ENCODE measurements around the gene ACAT1. TPM values are rescaled to one million over a fixed set of nuclear protein-coding genes. Genes with fewer than 3 reads are reported as not detected.

ACAT1 gene
- total RNA-seq: 10 to 100 TPM; 42.5 to 68.2 TPM

DNA sequence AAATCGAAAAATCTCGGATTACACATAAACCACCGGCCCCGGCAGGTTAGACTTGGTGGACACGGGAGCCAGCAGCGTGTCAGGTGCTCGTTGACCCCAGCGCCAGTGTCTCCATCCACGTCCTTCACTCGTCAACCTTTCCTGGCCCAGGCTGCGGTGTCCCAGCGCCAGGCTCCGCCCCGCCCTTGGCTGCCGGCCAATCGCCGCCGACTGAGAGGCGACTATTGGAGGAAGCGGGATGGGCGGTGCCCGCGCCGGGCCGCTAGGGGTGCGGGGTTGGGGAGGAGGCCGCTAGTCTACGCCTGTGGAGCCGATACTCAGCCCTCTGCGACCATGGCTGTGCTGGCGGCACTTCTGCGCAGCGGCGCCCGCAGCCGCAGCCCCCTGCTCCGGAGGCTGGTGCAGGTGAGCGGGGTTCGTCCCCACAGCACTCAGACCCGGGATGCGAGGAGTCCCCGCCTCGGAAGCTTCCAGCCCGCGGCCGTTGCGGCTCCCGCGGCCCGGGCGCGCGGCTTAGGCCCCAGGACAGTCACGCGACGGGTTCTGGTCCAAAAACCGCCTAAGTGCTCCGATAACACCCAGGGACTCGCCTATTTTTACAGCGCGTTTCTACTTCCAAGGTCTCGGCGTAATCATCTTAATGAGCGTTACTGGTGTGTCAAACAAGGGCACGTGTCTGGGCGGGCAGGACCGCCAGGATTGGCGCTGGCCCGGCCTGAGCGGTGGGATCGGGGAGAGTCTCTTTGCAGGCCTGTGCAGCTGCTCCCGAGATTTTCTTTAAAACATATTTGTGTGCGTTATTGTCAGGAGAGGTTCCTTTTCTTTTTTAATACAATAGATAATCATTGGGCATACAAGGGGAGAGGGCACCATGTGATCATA, at the start of gene ACAT1:
Gene ACAT1 (plus strand): TSS at position 294 of the 882 bp plus-strand sequence. CDS start 40 bp downstream, at position 334.
- H3K4me3 ChIP-seq: peak within 1 kb of the TSS; percentile 64 to 72
- WGBS, 2 donors: 0 to 1% methylated on average over 25 to 73 of the region's 73 CpGs
- H3K4me1 ChIP-seq: peaks cover 47% of the 10 kb centered on the region
- no peaks in the 10 kb centered on the region for H3K9me3 ChIP-seq
- DNase-seq (peak; percentile 97 to 99 (median 98)), ATAC-seq (peak; percentile 93)
- H3K27ac ChIP-seq: peak within 1 kb of the TSS; percentile 92 to 98 (median 96)
- intact Hi-C loops (cut with DNase I): no loop called here
- no peaks in the 10 kb centered on the region for H3K36me3 ChIP-seq (replicated peaks in 1 of 2; ENCODE audit: insufficient read depth in 1 of 2, low read depth in 2 of 2)
- TF ChIP-seq, protein P1, sequence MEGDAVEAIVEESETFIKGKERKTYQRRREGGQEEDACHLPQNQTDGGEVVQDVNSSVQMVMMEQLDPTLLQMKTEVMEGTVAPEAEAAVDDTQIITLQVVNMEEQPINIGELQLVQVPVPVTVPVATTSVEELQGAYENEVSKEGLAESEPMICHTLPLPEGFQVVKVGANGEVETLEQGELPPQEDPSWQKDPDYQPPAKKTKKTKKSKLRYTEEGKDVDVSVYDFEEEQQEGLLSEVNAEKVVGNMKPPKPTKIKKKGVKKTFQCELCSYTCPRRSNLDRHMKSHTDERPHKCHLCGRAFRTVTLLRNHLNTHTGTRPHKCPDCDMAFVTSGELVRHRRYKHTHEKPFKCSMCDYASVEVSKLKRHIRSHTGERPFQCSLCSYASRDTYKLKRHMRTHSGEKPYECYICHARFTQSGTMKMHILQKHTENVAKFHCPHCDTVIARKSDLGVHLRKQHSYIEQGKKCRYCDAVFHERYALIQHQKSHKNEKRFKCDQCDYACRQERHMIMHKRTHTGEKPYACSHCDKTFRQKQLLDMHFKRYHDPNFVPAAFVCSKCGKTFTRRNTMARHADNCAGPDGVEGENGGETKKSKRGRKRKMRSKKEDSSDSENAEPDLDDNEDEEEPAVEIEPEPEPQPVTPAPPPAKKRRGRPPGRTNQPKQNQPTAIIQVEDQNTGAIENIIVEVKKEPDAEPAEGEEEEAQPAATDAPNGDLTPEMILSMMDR (IDR thresholded peaks at IDR 0.05): peak in 6 of 7 experiments; percentile 22 to 67 (median 56)
- peak; percentile 97 to 98 (median 98) for TF ChIP-seq POLR2A (IDR thresholded peaks at IDR 0.05)
- H3K27me3 ChIP-seq: no peaks in the 10 kb centered on the region

DNA sequence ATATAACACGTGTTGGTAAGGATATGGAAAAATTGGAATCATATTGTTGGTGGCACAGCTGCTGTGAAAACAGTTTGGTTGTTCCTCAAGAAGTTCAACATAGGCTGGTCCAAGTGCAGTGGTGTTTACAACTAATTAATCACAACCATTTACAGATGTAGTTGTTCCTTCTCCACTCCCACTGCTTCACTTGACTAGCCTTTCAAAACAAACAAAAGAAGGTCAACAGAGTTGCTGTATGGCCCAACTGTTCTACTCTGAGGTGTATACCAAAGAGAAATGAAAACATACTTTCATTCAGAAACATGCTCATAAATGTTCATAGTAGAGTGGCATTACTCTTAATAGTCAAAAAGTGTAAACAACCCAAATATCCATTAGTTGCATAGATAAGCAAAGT, 36.6 kb upstream of the ACAT1 start:
- 20 to 47% methylated on average over 1 of the region's 1 CpG for WGBS, 2 donors
- Histone ChIP-seq H3K36me3 (replicated peaks in 1 of 2; ENCODE audit: insufficient read depth in 1 of 2, low read depth in 2 of 2) (no peaks in the 10 kb centered on the region), H3K9me3 (no peaks in the 10 kb centered on the region), H3K27me3 (no peaks in the 10 kb centered on the region), H3K4me1 (no peaks in the 10 kb centered on the region), H3K4me3 (no peak overlapping the region), H3K27ac (no peak overlapping the region)
- ATAC-seq (no peak), DNase-seq (no peak)
- TF ChIP-seq POLR2A (IDR thresholded peaks at IDR 0.05): no peak
- TF ChIP-seq, protein P1 (IDR thresholded peaks at IDR 0.05): no peak
- intact Hi-C loops (cut with DNase I): no loop called here

DNA sequence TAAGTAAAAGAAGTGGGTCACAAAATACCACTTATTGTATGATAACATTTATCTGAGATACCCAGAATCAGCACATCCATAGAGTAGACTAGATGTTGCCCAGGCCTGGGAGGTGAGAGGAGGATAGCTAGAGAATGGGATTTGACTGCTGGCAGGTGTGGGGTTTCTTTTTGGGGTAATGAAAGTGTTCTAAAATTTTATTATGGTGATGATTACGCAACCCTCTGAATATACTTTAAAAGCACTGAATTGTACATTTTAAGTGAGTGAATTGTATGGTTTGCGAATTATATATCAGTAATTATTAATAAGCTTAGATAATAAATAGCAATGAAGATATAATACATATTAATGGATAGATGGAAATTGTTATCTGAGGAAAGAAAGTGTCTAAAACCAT, 35.7 kb upstream of the ACAT1 start:
- intact Hi-C loops (cut with DNase I): no loop called here
- DNase-seq (no peak), ATAC-seq (no peak)
- TF ChIP-seq, protein P1 (IDR thresholded peaks at IDR 0.05): no peak
- no peak for TF ChIP-seq POLR2A (IDR thresholded peaks at IDR 0.05)
- Histone ChIP-seq H3K36me3 (replicated peaks in 1 of 2; ENCODE audit: insufficient read depth in 1 of 2, low read depth in 2 of 2) (no peaks in the 10 kb centered on the region), H3K9me3 (no peaks in the 10 kb centered on the region), H3K4me3 (no peak overlapping the region), H3K4me1 (no peaks in the 10 kb centered on the region), H3K27me3 (no peaks in the 10 kb centered on the region), H3K27ac (no peak overlapping the region)
- WGBS, 2 donors: 99 to 100% methylated on average over 2 of the region's 2 CpGs

DNA sequence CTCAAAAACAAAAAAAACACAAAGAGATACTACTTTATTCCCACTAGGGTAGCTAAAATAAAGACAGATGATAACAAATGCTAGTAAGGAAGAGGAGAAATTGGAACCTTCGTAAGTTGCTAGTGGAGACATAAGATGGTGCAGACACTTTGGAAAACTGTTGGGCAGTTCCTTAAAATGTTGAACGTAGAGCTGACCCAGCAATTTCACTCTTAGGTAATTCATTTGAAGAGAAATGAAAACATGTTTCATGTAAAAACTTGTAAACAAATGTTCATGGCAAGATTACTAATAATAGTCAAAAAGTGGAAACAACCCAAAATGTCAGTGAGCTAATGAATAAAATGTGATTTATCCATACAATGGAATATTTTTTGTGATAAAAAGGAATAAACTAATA, 29.2 kb upstream of the ACAT1 start:
- TF ChIP-seq, protein P1 (IDR thresholded peaks at IDR 0.05): no peak
- TF ChIP-seq POLR2A (IDR thresholded peaks at IDR 0.05): no peak
- peaks cover 4% of the 10 kb centered on the region for H3K4me1 ChIP-seq
- peaks cover 14 to 15% of the 10 kb centered on the region in 2 donors for H3K36me3 ChIP-seq (replicated peaks in 1 of 2; ENCODE audit: insufficient read depth in 1 of 2, low read depth in 2 of 2)
- H3K4me3 ChIP-seq: no peak overlapping the region
- 46 to 54% methylated on average over 2 of the region's 2 CpGs for WGBS, 2 donors
- ATAC-seq: no peak
- no peaks in the 10 kb centered on the region for H3K27me3 ChIP-seq
- intact Hi-C loops (cut with DNase I): no loop called here
- H3K9me3 ChIP-seq: no peaks in the 10 kb centered on the region
- H3K27ac ChIP-seq: no peak overlapping the region
- no peak for DNase-seq
